HFF-Myc (cell line): ENCODE measurements around the gene SNTG2.
A peak's percentile ranks its signal among the peaks of the same experiment; 100 is the strongest.

Experiments used
- DNase-seq: peaks from one replicate; pipeline ENCODE4 v3.0.0-alpha.2; 2011; ENCODE audit warnings: low read depth; ENCODE audit errors: extremely low read depth
- H3K4me3 ChIP-seq: replicated peaks from 2 replicates; pipeline ENCODE4 v1.5.1; 2011; ENCODE audit warnings: low read depth, mild to moderate bottlenecking, control low read depth, low read length
- TF ChIP-seq, protein P1 (sequence below): IDR thresholded peaks from 2 replicates; pipeline ENCODE4 v1.5.1; 2012; ENCODE audit warnings: mild to moderate bottlenecking, low read depth, low read length, control low read depth; ENCODE audit errors: missing control alignments

The SNTG2 gene

DNA sequence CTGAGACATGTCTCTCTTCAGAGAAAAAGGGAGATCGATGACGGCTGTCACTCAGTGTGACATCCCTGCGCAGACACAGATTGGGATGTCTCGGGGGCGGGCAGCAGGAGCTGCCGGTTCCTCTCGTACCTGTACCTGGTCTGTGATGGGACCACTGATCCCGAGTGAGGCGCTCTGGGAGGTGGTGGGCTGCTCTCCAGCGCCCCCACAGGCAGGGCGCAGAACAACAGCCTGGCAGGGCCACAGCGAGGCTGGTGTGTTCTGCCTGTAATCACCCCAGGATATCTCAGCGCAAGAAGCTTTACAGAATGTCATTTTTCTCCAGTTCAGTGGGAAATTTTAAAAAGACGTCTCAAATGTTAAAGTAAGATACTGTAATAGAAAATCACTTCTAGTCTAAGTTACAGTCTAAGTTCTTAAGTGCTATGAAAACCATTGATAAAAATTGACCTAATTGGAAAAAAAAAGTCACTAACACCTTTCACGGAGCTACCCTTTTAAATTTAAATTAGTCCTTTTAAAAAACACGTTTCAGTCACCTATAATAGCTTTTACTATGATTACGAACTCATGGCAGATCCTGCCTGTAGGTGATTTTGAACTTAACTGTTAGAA, 189.8 kb downstream of the SNTG2 start:
- DNase-seq, result no peak
- no peak overlapping the region for H3K4me3 ChIP-seq
- TF ChIP-seq, protein P1, sequence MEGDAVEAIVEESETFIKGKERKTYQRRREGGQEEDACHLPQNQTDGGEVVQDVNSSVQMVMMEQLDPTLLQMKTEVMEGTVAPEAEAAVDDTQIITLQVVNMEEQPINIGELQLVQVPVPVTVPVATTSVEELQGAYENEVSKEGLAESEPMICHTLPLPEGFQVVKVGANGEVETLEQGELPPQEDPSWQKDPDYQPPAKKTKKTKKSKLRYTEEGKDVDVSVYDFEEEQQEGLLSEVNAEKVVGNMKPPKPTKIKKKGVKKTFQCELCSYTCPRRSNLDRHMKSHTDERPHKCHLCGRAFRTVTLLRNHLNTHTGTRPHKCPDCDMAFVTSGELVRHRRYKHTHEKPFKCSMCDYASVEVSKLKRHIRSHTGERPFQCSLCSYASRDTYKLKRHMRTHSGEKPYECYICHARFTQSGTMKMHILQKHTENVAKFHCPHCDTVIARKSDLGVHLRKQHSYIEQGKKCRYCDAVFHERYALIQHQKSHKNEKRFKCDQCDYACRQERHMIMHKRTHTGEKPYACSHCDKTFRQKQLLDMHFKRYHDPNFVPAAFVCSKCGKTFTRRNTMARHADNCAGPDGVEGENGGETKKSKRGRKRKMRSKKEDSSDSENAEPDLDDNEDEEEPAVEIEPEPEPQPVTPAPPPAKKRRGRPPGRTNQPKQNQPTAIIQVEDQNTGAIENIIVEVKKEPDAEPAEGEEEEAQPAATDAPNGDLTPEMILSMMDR, result peak; percentile 74

DNA sequence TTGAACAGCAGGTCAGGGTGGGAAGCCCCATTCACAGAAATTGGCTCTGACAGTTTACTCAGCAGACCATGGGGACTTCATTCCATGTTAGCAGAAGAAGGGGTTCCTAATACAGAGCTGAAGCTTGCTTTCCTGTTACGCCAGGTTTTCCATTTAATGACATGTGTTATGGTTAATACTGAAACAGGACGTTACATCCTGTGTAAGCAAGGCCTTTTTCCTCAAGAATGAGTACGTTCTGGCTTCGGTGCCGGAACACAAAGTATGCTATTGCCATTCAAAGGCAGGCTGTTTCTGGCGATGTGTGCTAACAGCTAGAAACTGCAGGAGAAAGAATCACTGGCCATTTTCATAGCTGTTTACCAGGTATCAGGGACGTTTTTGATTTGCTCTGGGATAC, 190.4 kb downstream of the SNTG2 start:
- no peak overlapping the region for H3K4me3 ChIP-seq
- TF ChIP-seq, protein P1, result no peak
- DNase-seq, result no peak

DNA sequence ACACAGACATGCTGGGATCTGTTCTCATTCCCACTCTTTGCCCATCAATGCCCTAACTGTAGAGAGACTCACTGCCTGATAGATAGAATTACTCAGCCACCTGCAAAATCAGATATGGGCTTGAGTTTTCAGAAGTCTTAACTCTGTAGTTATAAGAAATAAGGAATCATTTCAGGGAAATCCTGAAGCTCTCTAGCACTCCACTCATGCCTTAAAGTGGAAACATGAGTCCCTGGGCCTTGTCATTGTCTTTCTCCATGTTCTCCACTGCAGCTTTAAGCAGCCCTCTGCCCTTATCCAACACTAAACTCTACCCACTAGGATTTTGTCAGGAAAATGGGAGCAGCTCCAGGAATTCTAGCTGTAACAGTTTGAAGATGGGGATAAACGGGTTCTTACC, 192.5 kb downstream of the SNTG2 start:
- no peak for DNase-seq
- no peak overlapping the region for H3K4me3 ChIP-seq
- TF ChIP-seq, protein P1, result no peak

DNA sequence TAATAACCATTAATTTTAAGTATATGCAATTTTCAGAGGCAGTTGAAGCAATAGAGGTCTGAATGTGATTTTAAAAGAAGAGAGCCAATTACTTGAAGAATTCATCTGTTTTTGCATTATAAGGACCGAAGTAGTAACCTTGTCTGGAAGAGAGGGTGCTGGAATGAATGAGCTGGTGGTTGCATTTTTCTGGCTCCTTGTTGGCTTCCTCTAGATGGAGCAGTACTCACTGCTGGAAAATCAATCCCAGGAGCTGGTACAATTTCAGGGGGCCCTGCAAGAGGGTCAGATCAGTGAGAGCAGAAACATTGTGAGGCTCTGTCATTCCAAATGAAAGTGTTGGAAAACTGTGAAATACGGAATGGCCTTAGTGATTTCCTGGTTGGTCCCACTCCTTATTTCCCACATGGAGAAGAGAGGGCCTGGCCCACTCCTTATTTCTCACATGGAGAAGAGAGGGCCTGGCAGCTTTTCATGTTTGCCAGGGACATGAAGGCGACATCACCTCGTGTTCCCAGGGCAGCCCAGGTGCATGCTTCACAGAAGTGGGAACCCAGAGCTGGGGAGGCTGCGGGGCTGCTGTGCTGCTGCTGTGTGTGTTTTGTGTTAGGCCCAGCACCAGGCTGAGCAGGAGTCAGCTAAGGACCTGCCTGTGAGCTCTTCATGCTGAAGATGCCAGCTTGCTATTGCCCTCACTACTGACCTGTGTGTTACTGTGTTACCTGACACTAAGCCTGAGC, 197.4 kb downstream of the SNTG2 start:
- no peak for DNase-seq
- TF ChIP-seq, protein P1, result no peak
- H3K4me3 ChIP-seq, result no peak overlapping the region

DNA sequence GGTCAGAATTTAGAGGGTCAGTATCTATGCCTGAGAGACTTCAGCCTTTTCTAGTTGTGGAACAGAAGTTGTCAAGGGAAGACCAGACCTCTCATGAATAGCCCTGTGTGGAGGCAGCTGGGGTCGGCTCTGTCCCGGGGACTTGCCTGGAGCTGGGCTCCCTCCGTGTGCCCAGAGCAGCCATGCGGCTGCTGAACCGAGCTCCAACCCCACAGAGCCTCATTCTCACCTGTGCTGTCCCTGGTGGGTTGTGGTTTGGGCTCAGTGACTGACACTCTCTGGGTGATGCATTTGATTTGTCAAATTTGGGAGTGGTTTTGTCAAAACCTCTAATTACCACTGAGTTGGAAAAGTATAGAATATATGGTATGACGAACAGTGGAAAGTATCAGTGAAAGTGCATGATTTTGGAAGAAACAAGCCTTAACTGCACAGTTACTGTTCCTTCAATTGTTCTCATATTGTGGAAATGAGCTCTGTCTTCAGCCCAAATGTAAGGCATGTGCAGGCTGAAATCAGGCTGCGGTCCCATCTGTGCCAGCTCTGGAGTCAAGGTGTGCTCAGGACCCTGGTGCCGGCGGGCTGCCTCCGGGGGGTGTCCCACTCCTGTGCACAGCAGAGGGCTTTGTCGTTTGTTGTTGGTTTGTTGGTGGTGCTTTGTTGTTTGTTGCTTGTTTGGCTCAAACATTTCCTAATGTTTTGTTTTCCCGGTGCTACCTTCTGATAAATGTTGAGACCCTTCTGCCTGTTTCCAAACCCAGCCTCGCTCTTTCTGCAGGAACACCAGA, 200.3 kb downstream of the SNTG2 start:
- H3K4me3 ChIP-seq, result no peak overlapping the region
- no peak for DNase-seq
- TF ChIP-seq, protein P1, result no peak

DNA sequence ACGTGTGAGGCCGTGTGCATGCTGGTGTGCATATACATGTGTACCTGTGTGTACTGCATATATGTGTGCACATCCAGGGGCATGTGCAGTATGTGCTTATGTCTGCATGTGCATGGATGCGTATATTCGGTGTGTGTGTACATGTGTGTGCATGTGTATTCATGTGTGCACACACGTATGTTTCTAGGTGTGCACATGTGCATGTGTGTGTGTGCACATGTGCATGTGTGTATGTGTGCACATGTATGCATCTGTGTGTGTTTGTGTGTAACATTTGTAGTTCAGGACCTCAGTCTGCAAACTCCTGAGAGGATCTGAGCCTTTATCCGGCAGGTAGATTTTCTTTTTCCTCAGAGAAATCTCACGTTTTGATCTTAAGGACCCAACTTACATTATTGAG, 201.7 kb downstream of the SNTG2 start:
- H3K4me3 ChIP-seq, result no peak overlapping the region
- TF ChIP-seq, protein P1, result no peak
- no peak for DNase-seq
